Tibial nerve (tissue), 4 donors: Measurements from ENCODE around the gene POPDC2. TPM values are rescaled to one million over a fixed set of nuclear protein-coding genes. Genes with fewer than 3 reads are reported as not detected.

ENCODE experiments used
- DNase-seq, 2 donors: peaks; one replicate each; pipeline ENCODE4 v3.0.0-alpha.2; 2019; ENCODE audit warnings: low spot score in 2 of 2
- H3K27ac ChIP-seq, 4 donors: fragments of 200-600 bp; sonication (generic) in 3 of 4; one replicate each; pipeline ENCODE4 v1.5.1; 2017 to 2019; ENCODE audit warnings: mild to moderate bottlenecking in 1 of 4
- H3K27me3 ChIP-seq, 2 donors: fragments of 200-600 bp; sonication (generic) in 1 of 2; one replicate each; pipeline versions ENCODE4 v1.5.1 to v1.6.0; 2017 to 2019
- H3K36me3 ChIP-seq, 3 donors: fragments of 200-600 bp; sonication (generic); one replicate each; pipeline ENCODE4 v1.5.1; 2018 to 2019
- H3K4me1 ChIP-seq, 4 donors: fragments of 200-600 bp; sonication (generic) in 3 of 4; one replicate each; pipeline ENCODE4 v1.5.1; 2017 to 2019
- H3K4me3 ChIP-seq, 4 donors: fragments of 200-600 bp; sonication (generic) in 3 of 4; one replicate each; pipeline ENCODE4 v1.5.1; 2017 to 2019; ENCODE audit warnings: mild to moderate bottlenecking in 1 of 4, moderate library complexity in 1 of 4
- H3K9me3 ChIP-seq, 4 donors: fragments of 200-600 bp; sonication (generic) in 3 of 4; one replicate each; pipeline ENCODE4 v1.5.1; 2017 to 2019
- EP300 ChIP-seq, 2 donors: sonication (generic); formaldehyde crosslinking; IDR thresholded peaks; one replicate each; pipeline ENCODE4 v1.6.1; 2017; ENCODE audit warnings: antibody characterized with exemption in 2 of 2, mild to moderate bottlenecking in 1 of 2
- POLR2A ChIP-seq, 2 donors: fragments of 450-650 bp; IDR thresholded peaks; one replicate each; pipeline ENCODE4 v1.6.1; 2017; ENCODE audit warnings: antibody characterized with exemption in 2 of 2, mild to moderate bottlenecking in 2 of 2, moderate library complexity in 2 of 2
- WGBS, 2 donors: methylation state at CpG; one replicate each; pipeline ENCODE4 v1.1.5; 2018; 5-methylcytosine and 5-hydroxymethylcytosine counted together
- total RNA-seq, 4 donors: library from RNA; depleted of rRNA; stranded (reverse); fragments of >200 nt; gene quantifications; one replicate each; pipeline ENCODE4 v1.1.0, GENCODE V29; 2016
- TF ChIP-seq, protein P1 (sequence below), 5 experiments: fragments of 200-600 bp in 3 of 5; fragments of 450-650 bp in 2 of 5; sonication (generic) in 3 of 5; IDR thresholded peaks; one replicate each; pipeline ENCODE4 v1.5.1; 2016 to 2019; ENCODE audit warnings: antibody characterized with exemption in 5 of 5, mild to moderate bottlenecking in 3 of 5, moderate library complexity in 2 of 5

POPDC2 gene
- total RNA-seq, 4 donors from 2014 or later = 0.90 to 3.3 (median 2.5) TPM

GRCh38 chr3:119676771-119677640 is 16.6 kb upstream of the POPDC2 start, which contains the start of gene COX17:
COX17 (minus strand) TSS chr3:119677406; CDS start chr3:119677310, 96 bp downstream.
- Histone ChIP-seq H3K4me3 (peak within 1 kb of the TSS; percentile 63 to 78 (median 68)), H3K27ac (peak within 1 kb of the TSS; percentile 91 to 96 (median 94)), H3K27me3 (no peaks in the 10 kb centered on the region), H3K9me3 (no peaks in the 10 kb centered on the region), H3K4me1 (peaks cover 0 to 26% (median 13%) of the 10 kb centered on the region in 4 donors), H3K36me3 (peaks cover 0 to 29% (median 4%) of the 10 kb centered on the region in 3 donors)
- TF ChIP-seq EP300 (IDR thresholded peaks at IDR 0.05) (peak; percentile 60 to 92), POLR2A (IDR thresholded peaks at IDR 0.05) (peak; percentile 28 to 74)
- TF ChIP-seq, protein P1, sequence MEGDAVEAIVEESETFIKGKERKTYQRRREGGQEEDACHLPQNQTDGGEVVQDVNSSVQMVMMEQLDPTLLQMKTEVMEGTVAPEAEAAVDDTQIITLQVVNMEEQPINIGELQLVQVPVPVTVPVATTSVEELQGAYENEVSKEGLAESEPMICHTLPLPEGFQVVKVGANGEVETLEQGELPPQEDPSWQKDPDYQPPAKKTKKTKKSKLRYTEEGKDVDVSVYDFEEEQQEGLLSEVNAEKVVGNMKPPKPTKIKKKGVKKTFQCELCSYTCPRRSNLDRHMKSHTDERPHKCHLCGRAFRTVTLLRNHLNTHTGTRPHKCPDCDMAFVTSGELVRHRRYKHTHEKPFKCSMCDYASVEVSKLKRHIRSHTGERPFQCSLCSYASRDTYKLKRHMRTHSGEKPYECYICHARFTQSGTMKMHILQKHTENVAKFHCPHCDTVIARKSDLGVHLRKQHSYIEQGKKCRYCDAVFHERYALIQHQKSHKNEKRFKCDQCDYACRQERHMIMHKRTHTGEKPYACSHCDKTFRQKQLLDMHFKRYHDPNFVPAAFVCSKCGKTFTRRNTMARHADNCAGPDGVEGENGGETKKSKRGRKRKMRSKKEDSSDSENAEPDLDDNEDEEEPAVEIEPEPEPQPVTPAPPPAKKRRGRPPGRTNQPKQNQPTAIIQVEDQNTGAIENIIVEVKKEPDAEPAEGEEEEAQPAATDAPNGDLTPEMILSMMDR (IDR thresholded peaks at IDR 0.05) = peak in 1 of 5 experiments; percentile 26
- WGBS, 2 donors = 1% methylated on average over 51 to 52 of the region's 54 CpGs
- peak; percentile 85 to 87 for DNase-seq

DNA sequence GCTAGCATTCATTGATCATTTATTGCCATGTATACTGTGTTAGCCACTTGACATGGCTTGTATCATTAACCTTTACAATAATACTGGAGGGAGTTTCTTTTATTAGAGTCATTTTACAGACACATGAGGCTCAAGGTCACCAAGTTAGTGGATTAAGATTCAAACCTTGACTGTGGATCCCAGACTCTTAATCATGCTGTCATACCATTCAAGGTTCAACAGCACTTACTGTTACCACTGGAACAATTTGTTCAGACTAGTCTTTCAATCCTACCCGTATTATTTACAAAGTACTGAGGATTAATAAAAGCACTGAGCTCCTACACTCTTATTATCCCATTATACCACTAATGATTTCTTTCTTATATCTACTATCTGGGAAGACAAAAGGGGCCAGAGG is 15.6 kb upstream of the POPDC2 start:
- DNase-seq = no peak
- Histone ChIP-seq H3K4me3 (peak overlapping the region; percentile 63 to 78 (median 68)), H3K9me3 (no peaks in the 10 kb centered on the region), H3K27me3 (no peaks in the 10 kb centered on the region), H3K4me1 (peaks cover 0 to 26% (median 13%) of the 10 kb centered on the region in 4 donors), H3K27ac (peak overlapping the region; percentile 91 to 96 (median 94)), H3K36me3 (peaks cover 0 to 39% (median 4%) of the 10 kb centered on the region in 3 donors)
- TF ChIP-seq POLR2A (IDR thresholded peaks at IDR 0.05) (no peak), EP300 (IDR thresholded peaks at IDR 0.05) (no peak)
- TF ChIP-seq, protein P1 (IDR thresholded peaks at IDR 0.05) = no peak
- WGBS, 2 donors = 53 to 68% methylated on average over 1 of the region's 1 CpG

- Histone ChIP-seq H3K4me1 (peaks cover 0 to 28% (median 13%) of the 10 kb centered on the region in 4 donors), H3K27ac (peak overlapping the region in 3 of 4 donors; percentile 91 to 96 (median 92)), H3K36me3 (peaks cover 0 to 40% (median 4%) of the 10 kb centered on the region in 3 donors), H3K27me3 (no peaks in the 10 kb centered on the region), H3K4me3 (no peak overlapping the region), H3K9me3 (no peaks in the 10 kb centered on the region)
- 73 to 93% methylated on average over 5 of the region's 5 CpGs for WGBS, 2 donors
- no peak for DNase-seq
- TF ChIP-seq, protein P1 (IDR thresholded peaks at IDR 0.05) = no peak
- no peak for TF ChIP-seq EP300 (IDR thresholded peaks at IDR 0.05)
- no peak for TF ChIP-seq POLR2A (IDR thresholded peaks at IDR 0.05)
Observed at GRCh38 chr3:119675188-119675874, 14.9 kb upstream of the POPDC2 start.

GRCh38 chr3:119673875-119674274 is 13.5 kb upstream of the POPDC2 start:
- WGBS, 2 donors = 86 to 95% methylated on average over 10 to 18 of the region's 18 CpGs
- TF ChIP-seq EP300 (IDR thresholded peaks at IDR 0.05) (no peak), POLR2A (IDR thresholded peaks at IDR 0.05) (no peak)
- TF ChIP-seq, protein P1 (IDR thresholded peaks at IDR 0.05) = no peak
- peaks cover 0 to 46% (median 10%) of the 10 kb centered on the region in 3 donors for H3K36me3 ChIP-seq
- no peak overlapping the region for H3K4me3 ChIP-seq
- DNase-seq = no peak
- H3K4me1 ChIP-seq = peaks cover 0 to 38% (median 13%) of the 10 kb centered on the region in 4 donors
- H3K9me3 ChIP-seq = no peaks in the 10 kb centered on the region
- no peak overlapping the region for H3K27ac ChIP-seq
- H3K27me3 ChIP-seq = no peaks in the 10 kb centered on the region
